GM12865 (cell line): ENCODE measurements around the gene SCRN1.

ENCODE experiments used
- DNase-seq: peaks from one replicate; pipeline ENCODE4 v3.0.0; 2010; ENCODE audit warnings: low read depth
- H3K4me3 ChIP-seq: 2 replicates; pipeline ENCODE4 v1.5.1; 2011; ENCODE audit warnings: mild to moderate bottlenecking, low read depth, low read length, control low read depth
- CTCF ChIP-seq: IDR thresholded peaks from 2 replicates; pipeline ENCODE4 v1.5.1; 2011; ENCODE audit warnings: low read length, control low read depth, low read depth, inconsistent platforms; ENCODE audit not compliant: insufficient read depth; ENCODE audit errors: missing control alignments

Gene SCRN1

GRCh38 chr7:29906200-29907022 lies 83.2 kb downstream of the SCRN1 start:
- no peak for TF ChIP-seq CTCF
- no peak for DNase-seq
- no peak overlapping the region for H3K4me3 ChIP-seq

GRCh38 chr7:29900745-29901144 lies 88.9 kb downstream of the SCRN1 start:
- no peak overlapping the region for H3K4me3 ChIP-seq
- no peak for TF ChIP-seq CTCF
- DNase-seq, result no peak

- no peak for DNase-seq
- H3K4me3 ChIP-seq, result no peak overlapping the region
- TF ChIP-seq CTCF, result no peak
Observed at GRCh38 chr7:29898301-29898700, 91.3 kb downstream of the SCRN1 start.

- DNase-seq, result no peak
- H3K4me3 ChIP-seq, result no peak overlapping the region
- no peak for TF ChIP-seq CTCF
Observed at GRCh38 chr7:29896685-29897411, 92.8 kb downstream of the SCRN1 start.

GRCh38 chr7:29895559-29895958 lies 94.0 kb downstream of the SCRN1 start:
- no peak for TF ChIP-seq CTCF
- DNase-seq, result no peak

GRCh38 chr7:29894256-29894655 lies 95.3 kb downstream of the SCRN1 start:
- H3K4me3 ChIP-seq, result no peak overlapping the region
- no peak for TF ChIP-seq CTCF
- DNase-seq, result no peak

More at GRCh38 chr7:29895559-29895958, 94.0 kb downstream of the SCRN1 start:
- no peak overlapping the region for H3K4me3 ChIP-seq
